Stomach (tissue), 9 donors: Measurements from ENCODE around the gene DNAJA3. TPM values are rescaled to one million over a fixed set of nuclear protein-coding genes. Genes with fewer than 3 reads are reported as not detected.

Source experiments
- DNase-seq, 2 donors: peaks; one replicate each; pipeline versions ENCODE4 v3.0.0 to v3.0.0-alpha.2; 2013 to 2019
- H3K27ac ChIP-seq, 5 donors: fragments of 200-600 bp in 4 of 5; sonication (generic) in 4 of 5; one replicate each; pipeline ENCODE4 v1.5.1; 2013 to 2019; ENCODE audit warnings: mild to moderate bottlenecking in 1 of 5, moderate library complexity in 1 of 5
- H3K27me3 ChIP-seq, 3 donors: fragments of 200-600 bp; sonication (generic); one replicate each; pipeline ENCODE4 v1.5.1; 2017 to 2019; ENCODE audit warnings: mixed run types in 1 of 3
- H3K36me3 ChIP-seq, 4 donors: fragments of 200-600 bp; sonication (generic); 1 replicate in 3 of 4; 2 replicates in 1 of 4; pipeline ENCODE4 v1.5.1; 2016 to 2019
- H3K4me1 ChIP-seq, 4 donors: fragments of 200-600 bp; sonication (generic); one replicate each; pipeline ENCODE4 v1.5.1; 2016 to 2019
- H3K4me3 ChIP-seq, 4 donors: fragments of 200-600 bp; sonication (generic) in 3 of 4; one replicate each; pipeline ENCODE4 v1.5.1; 2016 to 2019; ENCODE audit warnings: mild to moderate bottlenecking in 1 of 4
- H3K9me3 ChIP-seq, 4 donors: fragments of 200-600 bp; sonication (generic); one replicate each; pipeline ENCODE4 v1.5.1; 2016 to 2019
- EP300 ChIP-seq: sonication (generic); formaldehyde crosslinking; IDR thresholded peaks from one replicate; pipeline ENCODE4 v1.6.1; 2017; ENCODE audit warnings: antibody characterized with exemption
- POLR2A ChIP-seq, 4 donors: fragments of 450-650 bp; IDR thresholded peaks; one replicate each; pipeline ENCODE4 v1.6.1; 2016; ENCODE audit warnings: antibody characterized with exemption in 4 of 4, control low read depth in 2 of 4, mild to moderate bottlenecking in 1 of 4, moderate library complexity in 1 of 4
- POLR2AphosphoS5 ChIP-seq, 3 donors: sonication (generic); formaldehyde crosslinking; IDR thresholded peaks; one replicate each; pipeline ENCODE4 v1.6.1; 2016; ENCODE audit warnings: antibody characterized with exemption in 3 of 3
- WGBS, 5 donors: extraction: QIAGEN DNeasy Blood & Tissue Kit in 3 of 5; methylation state at CpG; one replicate each; pipeline versions ENCODE4 v1.1.5 to v1.1.7; 2013 to 2018; 5-methylcytosine and 5-hydroxymethylcytosine counted together
- intact Hi-C: fragments of 100-400 bp; cut with DNase I; formaldehyde crosslinking; loops from one replicate; pipeline ENCODE4 v1.15.1; 2023; ENCODE audit warnings: low total_unique reads
- polyA plus RNA-seq, 3 donors: library from polyadenylated mRNA; stranded (reverse); fragments of 200-250 nt; gene quantifications; one replicate each; pipeline ENCODE4 v1.2.3, GENCODE V29; 2013
- total RNA-seq, 5 donors: library from RNA; depleted of rRNA; stranded (reverse); fragments of >200 nt; gene quantifications; one replicate each; pipeline versions ENCODE4 v1.1.0 to v1.2.3, GENCODE V29; 2014 to 2016
- TF ChIP-seq, protein P1 (sequence below), 7 experiments: fragments of 450-650 bp in 4 of 7; fragments of 200-600 bp in 3 of 7; sonication (generic) in 3 of 7; IDR thresholded peaks; one replicate each; pipeline ENCODE4 v1.5.1; 2016 to 2019; ENCODE audit warnings: antibody characterized with exemption in 7 of 7, control low read depth in 2 of 7, mild to moderate bottlenecking in 1 of 7
- donor health status: healthy with polysubstance abuse.
- donor health status: Bipolar disorder and iron deficiency.
- donor health status: healthy.

Gene DNAJA3
- total and polyA plus RNA-seq, 8 donors = 18.8 to 53.0 (median 29.2) TPM

DNA sequence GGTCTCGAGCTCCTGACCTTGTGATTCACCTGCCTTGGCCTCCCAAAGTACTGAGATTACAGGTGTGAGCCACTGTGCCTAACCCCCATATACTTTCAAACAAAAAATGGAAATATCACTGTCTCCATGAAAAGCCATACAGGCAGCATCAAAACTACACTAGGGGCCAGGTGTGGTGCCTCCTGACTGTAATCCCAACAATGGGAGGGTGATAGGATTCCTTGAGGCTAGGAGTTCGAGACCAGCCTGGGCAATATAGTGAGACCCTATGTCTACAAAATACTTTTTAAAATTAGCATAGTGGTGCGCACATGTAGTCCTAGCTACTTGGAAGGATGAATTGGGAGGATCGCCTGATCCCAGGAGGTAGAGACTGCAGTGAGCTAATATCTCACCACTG, 66.2 kb downstream of the DNAJA3 start:
- Histone ChIP-seq H3K27ac (no peak overlapping the region), H3K9me3 (no peaks in the 10 kb centered on the region), H3K36me3 (peaks cover 4 to 40% (median 31%) of the 10 kb centered on the region in 4 donors), H3K4me3 (no peak overlapping the region), H3K27me3 (no peaks in the 10 kb centered on the region), H3K4me1 (peaks cover 47 to 85% (median 72%) of the 10 kb centered on the region in 4 donors)
- 89 to 94% (median 93%) methylated on average over 4 of the region's 4 CpGs for WGBS, 5 donors
- no peak for DNase-seq
- intact Hi-C loops = no loop called here
- no peak for TF ChIP-seq POLR2AphosphoS5 (IDR thresholded peaks at IDR 0.05)
- TF ChIP-seq, protein P1, sequence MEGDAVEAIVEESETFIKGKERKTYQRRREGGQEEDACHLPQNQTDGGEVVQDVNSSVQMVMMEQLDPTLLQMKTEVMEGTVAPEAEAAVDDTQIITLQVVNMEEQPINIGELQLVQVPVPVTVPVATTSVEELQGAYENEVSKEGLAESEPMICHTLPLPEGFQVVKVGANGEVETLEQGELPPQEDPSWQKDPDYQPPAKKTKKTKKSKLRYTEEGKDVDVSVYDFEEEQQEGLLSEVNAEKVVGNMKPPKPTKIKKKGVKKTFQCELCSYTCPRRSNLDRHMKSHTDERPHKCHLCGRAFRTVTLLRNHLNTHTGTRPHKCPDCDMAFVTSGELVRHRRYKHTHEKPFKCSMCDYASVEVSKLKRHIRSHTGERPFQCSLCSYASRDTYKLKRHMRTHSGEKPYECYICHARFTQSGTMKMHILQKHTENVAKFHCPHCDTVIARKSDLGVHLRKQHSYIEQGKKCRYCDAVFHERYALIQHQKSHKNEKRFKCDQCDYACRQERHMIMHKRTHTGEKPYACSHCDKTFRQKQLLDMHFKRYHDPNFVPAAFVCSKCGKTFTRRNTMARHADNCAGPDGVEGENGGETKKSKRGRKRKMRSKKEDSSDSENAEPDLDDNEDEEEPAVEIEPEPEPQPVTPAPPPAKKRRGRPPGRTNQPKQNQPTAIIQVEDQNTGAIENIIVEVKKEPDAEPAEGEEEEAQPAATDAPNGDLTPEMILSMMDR (IDR thresholded peaks at IDR 0.05) = no peak
- no peak for TF ChIP-seq EP300
- no peak for TF ChIP-seq POLR2A (IDR thresholded peaks at IDR 0.05)

DNA sequence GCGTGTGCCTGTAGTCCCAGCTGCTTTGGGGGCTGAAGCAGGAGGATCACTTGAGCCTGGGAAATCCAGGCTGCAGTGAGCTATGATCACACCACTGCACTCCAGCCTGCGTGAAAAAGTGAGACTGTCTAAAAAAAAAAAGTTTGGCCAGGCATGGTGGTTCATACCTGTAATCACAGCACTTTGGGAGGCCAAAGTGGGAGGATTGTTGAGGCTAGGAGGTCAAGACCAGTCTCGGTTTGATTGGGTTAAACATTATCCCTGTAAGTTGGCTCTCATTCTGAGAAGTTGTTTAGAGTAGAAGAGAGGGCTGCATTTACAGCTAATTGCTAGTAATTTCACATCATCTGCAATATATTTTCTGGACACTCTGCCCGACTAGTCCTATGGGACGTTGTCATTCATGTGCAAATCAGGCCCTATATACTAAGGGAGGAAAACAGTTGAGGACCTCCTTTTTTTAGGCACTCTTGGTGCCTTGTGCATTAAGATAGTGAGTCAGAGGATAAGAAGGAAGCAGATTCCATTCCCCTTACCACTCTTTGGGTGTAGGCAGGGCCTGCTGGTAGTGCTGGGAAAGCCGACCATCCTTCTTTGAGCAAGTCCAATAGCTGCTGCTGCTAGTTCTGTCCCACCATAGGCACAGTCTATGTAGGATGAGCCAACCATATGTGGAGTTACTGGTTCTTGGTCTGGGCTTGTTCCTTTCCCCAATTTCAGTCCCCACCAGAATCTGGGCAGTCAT, 69.2 kb downstream of the DNAJA3 start:
- H3K9me3 ChIP-seq = no peaks in the 10 kb centered on the region
- no peaks in the 10 kb centered on the region for H3K27me3 ChIP-seq
- TF ChIP-seq POLR2AphosphoS5 (IDR thresholded peaks at IDR 0.05) (no peak), POLR2A (IDR thresholded peaks at IDR 0.05) (no peak), EP300 (no peak)
- TF ChIP-seq, protein P1 (IDR thresholded peaks at IDR 0.05) = no peak
- peak overlapping the region in 4 of 5 donors; percentile 59 to 86 (median 66) for H3K27ac ChIP-seq
- H3K4me1 ChIP-seq = peaks cover 40 to 85% (median 71%) of the 10 kb centered on the region in 4 donors
- intact Hi-C loops = no loop called here
- no peak for DNase-seq
- 74 to 79% (median 78%) methylated on average over 6 of the region's 6 CpGs for WGBS, 5 donors
- no peak overlapping the region for H3K4me3 ChIP-seq
- H3K36me3 ChIP-seq = peaks cover 4 to 33% (median 20%) of the 10 kb centered on the region in 4 donors

GRCh38 chr16:4495766-4496165, 70.1 kb downstream of the DNAJA3 start:
- intact Hi-C loops = no loop called here
- Histone ChIP-seq H3K4me1 (peaks cover 42 to 85% (median 72%) of the 10 kb centered on the region in 4 donors), H3K4me3 (no peak overlapping the region), H3K27me3 (no peaks in the 10 kb centered on the region), H3K27ac (peak overlapping the region in 4 of 5 donors; percentile 59 to 86 (median 66)), H3K9me3 (no peaks in the 10 kb centered on the region), H3K36me3 (peaks cover 4 to 28% (median 18%) of the 10 kb centered on the region in 4 donors)
- WGBS, 5 donors = 93 to 100% (median 99%) methylated on average over 2 of the region's 2 CpGs
- DNase-seq = no peak
- TF ChIP-seq EP300 = no peak

- peak in 1 of 3 donors; percentile 13 for TF ChIP-seq POLR2AphosphoS5 (IDR thresholded peaks at IDR 0.05)
- TF ChIP-seq, protein P1 (IDR thresholded peaks at IDR 0.05) = no peak
- no peaks in the 10 kb centered on the region for H3K27me3 ChIP-seq
- H3K4me1 ChIP-seq = peaks cover 47 to 85% (median 73%) of the 10 kb centered on the region in 4 donors
- H3K4me3 ChIP-seq = no peak overlapping the region
- intact Hi-C loops = no loop called here
- peaks cover 4 to 24% (median 17%) of the 10 kb centered on the region in 4 donors for H3K36me3 ChIP-seq
- peak overlapping the region; percentile 47 to 86 (median 61) for H3K27ac ChIP-seq
- H3K9me3 ChIP-seq = no peaks in the 10 kb centered on the region
- WGBS, 5 donors = 59 to 73% (median 67%) methylated on average over 4 of the region's 4 CpGs
- no peak for DNase-seq
Observed at GRCh38 chr16:4496305-4496704, 70.6 kb downstream of the DNAJA3 start.
